SK-N-SH (cell line): Measurements from ENCODE around the gene PLBD2. TPM values are rescaled to one million over a fixed set of nuclear protein-coding genes. Genes with fewer than 3 reads are reported as not detected.

Source experiments
- CTCF ChIA-PET: fragments of 300-600, 350-600 bp; formaldehyde crosslinking; extraction: SDS; loops from one replicate; lab custom pipeline; 2021; lab: Yijun Ruan, JAX
- POLR2A ChIA-PET: fragments of 350-600 bp; sonication (Branson Sonifier 250); formaldehyde crosslinking; extraction: SDS; loops from one replicate; lab custom pipeline; 2020; ENCODE audit warnings: antibody characterized with exemption, inconsistent platforms; lab: Yijun Ruan, JAX
- DNase-seq: peaks from one replicate; pipeline ENCODE4 v3.0.0; 2012
- H2AFZ ChIP-seq: fragments of 200-600 bp; sonication (generic); 2 replicates; pipeline ENCODE4 v1.8.1; 2016; ENCODE audit warnings: antibody characterized with exemption, mild to moderate bottlenecking, low read depth
- H3F3A ChIP-seq: fragments of 200-600 bp; sonication (generic); replicated peaks from 2 replicates; pipeline ENCODE3; 2016; ENCODE audit warnings: antibody characterized with exemption, mild to moderate bottlenecking; ENCODE audit not compliant: insufficient read depth
- H3K27ac ChIP-seq, 2 experiments: fragments of 200-500 bp in 1 of 2; fragments of 200-600 bp in 1 of 2; sonication (Bioruptor generic) in 1 of 2; sonication (generic), shearing (Covaris generic) in 1 of 2; 2 replicates each; pipeline versions ENCODE4 v1.5.1 to v1.6.1; 2014 to 2016; ENCODE audit warnings: low read depth in 2 of 2, inconsistent platforms in 1 of 2, low read length in 1 of 2, mild to moderate bottlenecking in 1 of 2, mixed read lengths in 1 of 2
- H3K27me3 ChIP-seq: fragments of 200-600 bp; sonication (generic), shearing (Covaris generic); 2 replicates; pipeline ENCODE4 v1.6.1; 2016; ENCODE audit warnings: mixed run types; ENCODE audit not compliant: insufficient read depth
- H3K36me3 ChIP-seq, 2 experiments: fragments of 200-500 bp in 1 of 2; fragments of 200-600 bp in 1 of 2; sonication (Bioruptor generic) in 1 of 2; sonication (generic) in 1 of 2; replicated peaks in 1 of 2; 2 replicates each; pipeline versions ENCODE3 to v1.5.1; 2014 to 2016; ENCODE audit warnings: low read length in 1 of 2, mild to moderate bottlenecking in 1 of 2; ENCODE audit not compliant: insufficient read depth in 2 of 2, control insufficient read depth in 1 of 2
- H3K4me1 ChIP-seq, 2 experiments: fragments of 200-500 bp in 1 of 2; fragments of 200-600 bp in 1 of 2; sonication (Bioruptor generic) in 1 of 2; sonication (generic), shearing (Covaris generic) in 1 of 2; 2 replicates each; pipeline versions ENCODE4 v1.5.1 to v1.6.1; 2014 to 2016; ENCODE audit warnings: low read depth in 1 of 2, low read length in 1 of 2, mixed run types in 1 of 2; ENCODE audit not compliant: insufficient read depth in 2 of 2, control insufficient read depth in 1 of 2
- H3K4me2 ChIP-seq: fragments of 200-600 bp; sonication (generic), shearing (Covaris generic); 2 replicates; pipeline ENCODE4 v1.6.1; 2017; ENCODE audit warnings: mixed run types
- H3K4me3 ChIP-seq, 2 experiments: fragments of 200-500 bp in 1 of 2; fragments of 200-600 bp in 1 of 2; sonication (Bioruptor generic) in 1 of 2; sonication (generic), shearing (Covaris generic) in 1 of 2; 2 replicates each; pipeline versions ENCODE4 v1.5.1 to v1.8.1; 2014 to 2016; ENCODE audit warnings: low read depth in 2 of 2, inconsistent platforms in 1 of 2, low read length in 1 of 2, mild to moderate bottlenecking in 1 of 2, mixed read lengths in 1 of 2, moderate library complexity in 1 of 2
- H3K79me2 ChIP-seq: fragments of 200-600 bp; sonication (generic); 2 replicates; pipeline ENCODE4 v1.8.1; 2017; ENCODE audit warnings: mild to moderate bottlenecking; ENCODE audit not compliant: insufficient read depth
- H3K9ac ChIP-seq: fragments of 200-600 bp; sonication (generic); 2 replicates; pipeline ENCODE4 v1.6.1; 2017; ENCODE audit warnings: mixed run types
- H3K9me2 ChIP-seq: fragments of 200-600 bp; sonication (generic); 2 replicates; pipeline ENCODE4 v1.6.1; 2017; ENCODE audit warnings: mixed run types
- H3K9me3 ChIP-seq: fragments of 200-600 bp; sonication (generic); 2 replicates; pipeline ENCODE4 v1.6.1; 2017; ENCODE audit warnings: mixed run types, mild to moderate bottlenecking, moderate library complexity
- H4K20me1 ChIP-seq: fragments of 200-600 bp; sonication (generic); 2 replicates; pipeline ENCODE4 v1.6.1; 2017; ENCODE audit warnings: mild to moderate bottlenecking, mixed run types; ENCODE audit not compliant: insufficient read depth
- CHD2 ChIP-seq: fragments of 150-350 bp; IDR thresholded peaks from 2 replicates; pipeline ENCODE4 v1.6.1; 2018; ENCODE audit warnings: low read length; ENCODE audit not compliant: partially characterized antibody
- ELF1 ChIP-seq: IDR thresholded peaks from 2 replicates; pipeline ENCODE4 v1.4.0; 2012
- EP300 ChIP-seq, 2 experiments: IDR thresholded peaks; 2 replicates each; pipeline versions ENCODE4 v1.4.0 to v1.6.1; 2012; ENCODE audit warnings: borderline replicate concordance in 1 of 2, low read depth in 1 of 2, low read length in 1 of 2
- EZH2phosphoT487 ChIP-seq: fragments of 200-600 bp; sonication (generic); IDR thresholded peaks from 2 replicates; pipeline ENCODE4 v1.6.1; 2017; ENCODE audit warnings: low read depth, mixed run types, mild to moderate bottlenecking, antibody characterized with exemption, moderate library complexity, borderline replicate concordance
- FOXJ3 ChIP-seq: sonication (generic); formaldehyde crosslinking; IDR thresholded peaks from 2 replicates; pipeline ENCODE4 v1.5.1; 2020; ENCODE audit warnings: mild to moderate bottlenecking, missing genetic modification reagents
- FOXM1 ChIP-seq: IDR thresholded peaks from 2 replicates; pipeline ENCODE4 v1.4.0; 2012; ENCODE audit warnings: low read depth, mild to moderate bottlenecking
- GABPA ChIP-seq: IDR thresholded peaks from 2 replicates; pipeline ENCODE4 v1.4.0; 2012; ENCODE audit warnings: low read depth, mild to moderate bottlenecking
- GATA2 ChIP-seq: sonication (generic); formaldehyde crosslinking; IDR thresholded peaks from 2 replicates; pipeline ENCODE4 v1.5.0; 2020; ENCODE audit warnings: mild to moderate bottlenecking, missing genetic modification reagents
- MXI1 ChIP-seq: IDR thresholded peaks from 2 replicates; pipeline ENCODE4 v1.6.1; 2012; ENCODE audit warnings: mild to moderate bottlenecking, low read depth, low read length, improper control_type of control experiment
- NFIC ChIP-seq: IDR thresholded peaks from 2 replicates; pipeline ENCODE4 v1.4.0; 2012; ENCODE audit warnings: borderline replicate concordance
- NRF1 ChIP-seq: IDR thresholded peaks from 2 replicates; pipeline ENCODE4 v1.6.1; 2012; ENCODE audit warnings: low read depth, mild to moderate bottlenecking, low read length
- POLR2AphosphoS5 ChIP-seq: IDR thresholded peaks from 2 replicates; pipeline ENCODE4 v1.6.1; 2012; ENCODE audit warnings: low read depth, low read length
- RAD21 ChIP-seq: IDR thresholded peaks from 2 replicates; pipeline ENCODE4 v1.6.1; 2012; ENCODE audit warnings: mild to moderate bottlenecking, low read length
- RCOR1 ChIP-seq: fragments of 150-350 bp; IDR thresholded peaks from 2 replicates; pipeline ENCODE4 v1.6.1; 2017; ENCODE audit warnings: antibody characterized with exemption, low read length
- RXRA ChIP-seq: IDR thresholded peaks from 2 replicates; pipeline ENCODE4 v1.4.0; 2012; ENCODE audit warnings: low read depth, mild to moderate bottlenecking, borderline replicate concordance
- SIN3A ChIP-seq: IDR thresholded peaks from 2 replicates; pipeline ENCODE4 v1.6.1; 2012; ENCODE audit warnings: low read depth, mild to moderate bottlenecking, low read length, moderate library complexity, borderline replicate concordance
- SMC3 ChIP-seq: IDR thresholded peaks from 2 replicates; pipeline ENCODE4 v1.6.1; 2012; ENCODE audit warnings: low read depth, low read length, improper control_type of control experiment
- TCF12 ChIP-seq: IDR thresholded peaks from 2 replicates; pipeline ENCODE4 v1.4.0; 2012
- TEAD4 ChIP-seq: IDR thresholded peaks from 2 replicates; pipeline ENCODE4 v1.4.0; 2012; ENCODE audit warnings: mild to moderate bottlenecking, borderline replicate concordance; ENCODE audit not compliant: insufficient read depth
- USF2 ChIP-seq: fragments of 150-350 bp; IDR thresholded peaks from 2 replicates; pipeline ENCODE4 v1.6.1; 2017; ENCODE audit warnings: antibody characterized with exemption, low read length, low read depth, borderline replicate concordance
- YY1 ChIP-seq: IDR thresholded peaks from 2 replicates; pipeline ENCODE4 v1.4.0; 2012; ENCODE audit warnings: low read depth, mild to moderate bottlenecking
- WGBS: methylation state at CpG from one replicate; pipeline ENCODE4 v1.1.6; 2017; ENCODE audit warnings: low lambda C conversion rate; 5-methylcytosine and 5-hydroxymethylcytosine counted together
- polyA plus RNA-seq, 3 experiments: library from polyadenylated mRNA; depleted of rRNA; stranded (reverse); fragments of >200 nt; gene quantifications; 2 replicates each; pipeline ENCODE4 v1.2.3, GENCODE V29; 2012
- TF ChIP-seq, protein P1 (sequence below): fragments of 200-600 bp; sonication (generic); IDR thresholded peaks from 2 replicates; pipeline ENCODE4 v1.6.1; 2017; ENCODE audit warnings: antibody characterized with exemption, mild to moderate bottlenecking, moderate library complexity
- TF ChIP-seq, protein P2 (sequence below): fragments of 150-350 bp; IDR thresholded peaks from 2 replicates; pipeline ENCODE4 v1.6.1; 2016; ENCODE audit warnings: mild to moderate bottlenecking, low read depth, low read length

Gene PLBD2
- polyA plus RNA-seq, 1 of the 3 experiments (the other 2 are of a cell fraction) = 15.2 TPM

DNA sequence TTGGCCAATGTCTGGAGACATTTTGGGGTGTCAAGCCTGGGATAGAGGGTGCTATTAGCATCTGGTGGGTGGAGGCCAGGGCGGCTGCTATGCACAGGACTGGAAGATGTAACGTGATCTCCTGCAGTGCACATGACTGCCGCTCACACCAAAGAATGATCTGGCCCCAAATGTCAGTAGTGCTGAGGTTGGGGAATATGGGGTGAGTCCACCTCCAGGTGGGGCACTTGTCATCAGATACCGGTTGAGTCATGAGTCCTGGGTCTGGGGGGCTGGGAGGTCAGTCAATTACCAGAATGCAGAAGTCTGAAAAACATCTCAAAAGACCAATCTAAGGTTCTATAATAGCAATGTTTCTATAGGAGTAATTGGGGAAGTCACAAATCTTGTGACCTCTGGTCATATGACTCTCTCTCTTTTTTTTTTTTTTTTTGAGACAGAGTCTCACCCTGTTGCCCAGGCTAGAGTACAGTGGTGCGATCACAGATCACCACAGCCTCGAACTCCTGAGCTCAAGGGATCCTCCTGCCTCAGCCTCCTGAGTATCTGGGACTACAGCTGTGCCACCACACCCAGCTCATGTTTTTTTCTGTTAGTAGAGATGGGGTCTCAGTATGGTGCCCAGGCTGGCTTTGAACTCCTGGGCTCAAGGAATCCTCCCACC, 57.8 kb downstream of the PLBD2 start:
- Histone ChIP-seq H3K27me3 (no peaks in the 10 kb centered on the region), H3K4me2 (no peak overlapping the region), H4K20me1 (no peaks in the 10 kb centered on the region), H3K27ac (no peak overlapping the region), H3K4me1 (no peaks in the 10 kb centered on the region), H3K4me3 (no peak overlapping the region), H3K36me3 (no peaks in the 10 kb centered on the region), H3K9ac (no peak overlapping the region), H3K79me2 (no peaks in the 10 kb centered on the region), H3K9me3 (no peaks in the 10 kb centered on the region), H3K9me2 (no peaks in the 10 kb centered on the region), H2AFZ (no peak overlapping the region), H3F3A (no peaks in the 10 kb centered on the region)
- POLR2A ChIA-PET = no interaction called here
- no peak for DNase-seq
- WGBS = 48% methylated on average over 3 of the region's 6 CpGs
- CTCF ChIA-PET = interaction anchor here (1.8 kb wide), 1 partner anchor 9 kb away, joined by 8 read pairs; no protein-coding TSS in a partner anchor
- TF ChIP-seq, protein P1, sequence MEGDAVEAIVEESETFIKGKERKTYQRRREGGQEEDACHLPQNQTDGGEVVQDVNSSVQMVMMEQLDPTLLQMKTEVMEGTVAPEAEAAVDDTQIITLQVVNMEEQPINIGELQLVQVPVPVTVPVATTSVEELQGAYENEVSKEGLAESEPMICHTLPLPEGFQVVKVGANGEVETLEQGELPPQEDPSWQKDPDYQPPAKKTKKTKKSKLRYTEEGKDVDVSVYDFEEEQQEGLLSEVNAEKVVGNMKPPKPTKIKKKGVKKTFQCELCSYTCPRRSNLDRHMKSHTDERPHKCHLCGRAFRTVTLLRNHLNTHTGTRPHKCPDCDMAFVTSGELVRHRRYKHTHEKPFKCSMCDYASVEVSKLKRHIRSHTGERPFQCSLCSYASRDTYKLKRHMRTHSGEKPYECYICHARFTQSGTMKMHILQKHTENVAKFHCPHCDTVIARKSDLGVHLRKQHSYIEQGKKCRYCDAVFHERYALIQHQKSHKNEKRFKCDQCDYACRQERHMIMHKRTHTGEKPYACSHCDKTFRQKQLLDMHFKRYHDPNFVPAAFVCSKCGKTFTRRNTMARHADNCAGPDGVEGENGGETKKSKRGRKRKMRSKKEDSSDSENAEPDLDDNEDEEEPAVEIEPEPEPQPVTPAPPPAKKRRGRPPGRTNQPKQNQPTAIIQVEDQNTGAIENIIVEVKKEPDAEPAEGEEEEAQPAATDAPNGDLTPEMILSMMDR = no peak
- no peak for TF ChIP-seq SIN3A
- TF ChIP-seq FOXM1 = no peak
- no peak for TF ChIP-seq RXRA
- no peak for TF ChIP-seq ELF1
- no peak for TF ChIP-seq CHD2
- no peak for TF ChIP-seq RAD21
- TF ChIP-seq FOXJ3 = no peak
- TF ChIP-seq GABPA = no peak
- TF ChIP-seq TCF12 = no peak
- TF ChIP-seq GATA2 (CRISPR knock-in tag) = no peak
- no peak for TF ChIP-seq YY1
- TF ChIP-seq SMC3 = no peak
- TF ChIP-seq NFIC = no peak
- no peak for TF ChIP-seq TEAD4
- TF ChIP-seq POLR2AphosphoS5 = no peak
- TF ChIP-seq RCOR1 = no peak

DNA sequence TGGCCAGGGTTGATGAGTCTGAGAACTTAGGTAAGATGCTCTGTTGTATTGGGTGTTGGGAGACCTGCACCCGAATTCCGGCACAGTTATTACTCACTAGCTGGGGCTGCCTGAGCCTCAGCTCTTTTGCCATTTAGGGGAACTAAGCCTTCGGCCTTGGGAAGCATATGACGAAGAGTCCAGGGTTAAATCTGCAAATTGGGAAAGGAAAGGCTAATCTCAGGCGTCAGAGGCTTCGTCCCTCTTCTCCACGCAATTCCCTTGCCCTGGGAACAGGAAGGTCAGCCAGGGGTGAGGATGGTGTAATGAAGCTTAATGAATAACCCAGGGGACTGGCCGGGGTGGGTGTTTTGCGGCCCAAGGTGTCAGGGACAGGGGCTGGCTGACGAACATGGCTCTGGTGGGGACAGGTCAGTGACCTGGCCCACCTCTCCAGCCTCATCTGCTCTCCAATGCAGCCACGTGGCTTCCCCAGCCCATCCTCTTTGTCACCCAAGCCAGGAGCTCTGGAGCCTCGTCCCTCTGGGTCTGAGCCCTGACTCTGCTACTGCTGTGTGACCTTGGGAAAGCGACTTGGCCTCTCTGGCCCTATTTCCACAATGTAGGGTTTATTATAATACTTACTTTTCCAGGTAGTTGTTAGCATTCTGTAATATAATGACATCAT, 60.0 kb downstream of the PLBD2 start:
- CTCF ChIA-PET = no interaction called here
- POLR2A ChIA-PET = no interaction called here
- no peak for TF ChIP-seq NRF1
- TF ChIP-seq EZH2phosphoT487 = no peak
- TF ChIP-seq MXI1 = no peak
- no peak for TF ChIP-seq RAD21
- TF ChIP-seq, protein P2, sequence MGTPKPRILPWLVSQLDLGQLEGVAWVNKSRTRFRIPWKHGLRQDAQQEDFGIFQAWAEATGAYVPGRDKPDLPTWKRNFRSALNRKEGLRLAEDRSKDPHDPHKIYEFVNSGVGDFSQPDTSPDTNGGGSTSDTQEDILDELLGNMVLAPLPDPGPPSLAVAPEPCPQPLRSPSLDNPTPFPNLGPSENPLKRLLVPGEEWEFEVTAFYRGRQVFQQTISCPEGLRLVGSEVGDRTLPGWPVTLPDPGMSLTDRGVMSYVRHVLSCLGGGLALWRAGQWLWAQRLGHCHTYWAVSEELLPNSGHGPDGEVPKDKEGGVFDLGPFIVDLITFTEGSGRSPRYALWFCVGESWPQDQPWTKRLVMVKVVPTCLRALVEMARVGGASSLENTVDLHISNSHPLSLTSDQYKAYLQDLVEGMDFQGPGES = no peak
- TF ChIP-seq USF2 = no peak
- no peak for TF ChIP-seq FOXM1
- TF ChIP-seq EP300 (IDR thresholded peaks at IDR 0.05; ENCODE audit: borderline replicate concordance in 1 of 2, low read depth in 1 of 2, low read length in 1 of 2) = no peak
- no peak for TF ChIP-seq POLR2AphosphoS5

More for the DNA sequence above, 60.0 kb downstream of the PLBD2 start:
- no peak for DNase-seq
- no peak overlapping the region for H3K4me3 ChIP-seq
- H3K27me3 ChIP-seq = no peaks in the 10 kb centered on the region
- H3K4me1 ChIP-seq = peaks cover 0 to 5% of the 10 kb centered on the region in 2 experiments; a peak in 1 of 4 replicates
- H3K9me3 ChIP-seq = no peaks in the 10 kb centered on the region
- no peaks in the 10 kb centered on the region for H3F3A ChIP-seq
- no peaks in the 10 kb centered on the region for H3K36me3 ChIP-seq
- H2AFZ ChIP-seq = no peak overlapping the region
- peaks cover 9% of the 10 kb centered on the region for H3K79me2 ChIP-seq
- H3K9me2 ChIP-seq = no peaks in the 10 kb centered on the region
- H4K20me1 ChIP-seq = no peaks in the 10 kb centered on the region
- WGBS = 60% methylated on average over 12 of the region's 13 CpGs
- no peak overlapping the region for H3K4me2 ChIP-seq
- no peak overlapping the region for H3K27ac ChIP-seq
- H3K9ac ChIP-seq = no peak overlapping the region
